Mucosa of descending colon (tissue), 3 donors: ENCODE data around the gene GYS1. TPM values are rescaled to one million over a fixed set of nuclear protein-coding genes. Genes with fewer than 3 reads are reported as not detected.

Source experiments
- ATAC-seq: fragments of 200-7000 bp; cut with Tn5 transposase; one replicate; pipeline ENCODE4 v1.9.1; 2020; ENCODE audit warnings: mild to moderate bottlenecking, moderate library complexity
- DNase-seq, 3 donors: peaks; one replicate each; pipeline ENCODE4 v3.0.0-alpha.2; 2020
- H3K36me3 ChIP-seq: fragments of 200-600 bp; one replicate; pipeline ENCODE4 v1.8.0; 2021; ENCODE audit warnings: low read depth, mild to moderate bottlenecking
- H3K4me1 ChIP-seq: fragments of 200-600 bp; one replicate; pipeline ENCODE4 v1.8.0; 2021; ENCODE audit warnings: low read depth, mild to moderate bottlenecking
- H3K4me3 ChIP-seq: fragments of 200-600 bp; one replicate; pipeline ENCODE4 v1.8.0; 2021; ENCODE audit warnings: mild to moderate bottlenecking
- H3K9me3 ChIP-seq: fragments of 200-600 bp; one replicate; pipeline ENCODE4 v1.8.0; 2021; ENCODE audit warnings: mild to moderate bottlenecking
- CTCF ChIP-seq: fragments of 200-600 bp; IDR thresholded peaks from one replicate; pipeline ENCODE4 v1.8.0; 2022; ENCODE audit warnings: antibody characterized with exemption, mild to moderate bottlenecking
- intact Hi-C, 2 donors: fragments of 100-400 bp; cut with DNase I in 1 of 2; cut with micrococcal nuclease in 1 of 2; formaldehyde crosslinking; loops; one replicate each; pipeline versions ENCODE4 v1.11.0 to v1.11.1; 2022; cut with DNase I, micrococcal nuclease
- total RNA-seq, 3 donors: library from RNA; stranded (reverse); fragmentation: NEBNext Ultra II Directional in 2 of 3; extraction: Animal tissue kit (Norgen Biotek cat#: 25700) in 2 of 3; gene quantifications; one replicate each; pipeline versions ENCODE4 v1.2.1 to v1.2.4, GENCODE V29; 2021 to 2023
- donor health status: DM: no; HTN: no; CAD: no; lungs with moderate emphysema.
- donor health status: DM: no; HTN: no; CAD: no.
- donor health status: DM: no; HTN: yes; CAD: no.

The GYS1 gene
- total RNA-seq, 3 donors from 2014 or later, result 40.1 to 49.3 (median 40.2) TPM

- H3K4me3 ChIP-seq, result no peak overlapping the region
- no peak for TF ChIP-seq CTCF
- peak; percentile 73 for ATAC-seq
- no peaks in the 10 kb centered on the region for H3K36me3 ChIP-seq
- H3K4me1 ChIP-seq, result peaks cover 47% of the 10 kb centered on the region
- intact Hi-C loops, result loop anchor here in 1 of 2 donors (10.0 kb wide), 1 partner anchor 87 kb away; the partner anchor contains the start of gene PPP1R15A
- no peaks in the 10 kb centered on the region for H3K9me3 ChIP-seq
- DNase-seq, result peak; percentile 86 to 94 (median 90)
These were observed 30.9 kb downstream of the GYS1 start for GRCh38 chr19:48962029-48962848.

- peaks cover 41% of the 10 kb centered on the region for H3K4me1 ChIP-seq
- no peak for TF ChIP-seq CTCF
- H3K9me3 ChIP-seq, result no peaks in the 10 kb centered on the region
- no peaks in the 10 kb centered on the region for H3K36me3 ChIP-seq
- intact Hi-C loops, result loop anchor here in 1 of 2 donors (10.0 kb wide), 1 partner anchor 87 kb away; the partner anchor contains the start of gene PPP1R15A
- DNase-seq (peak; percentile 28 to 62 (median 56)), ATAC-seq (no peak)
- no peak overlapping the region for H3K4me3 ChIP-seq
These were observed 31.5 kb downstream of the GYS1 start for GRCh38 chr19:48961673-48962028.

GRCh38 chr19:48961051-48961649 lies 32.0 kb downstream of the GYS1 start:
- no peak for ATAC-seq
- H3K36me3 ChIP-seq, result no peaks in the 10 kb centered on the region
- intact Hi-C loops, result loop anchor here in 1 of 2 donors (10.0 kb wide), 1 partner anchor 86 kb away; the partner anchor contains the start of gene PPP1R15A

GRCh38 chr19:48959341-48960239 lies 33.5 kb downstream of the GYS1 start:
- no peak for ATAC-seq
- Histone ChIP-seq H3K4me3 (no peak overlapping the region), H3K36me3 (no peaks in the 10 kb centered on the region), H3K4me1 (peaks cover 42% of the 10 kb centered on the region), H3K9me3 (no peaks in the 10 kb centered on the region)
- intact Hi-C loops, result loop anchor here in 1 of 2 donors (10.0 kb wide), 1 partner anchor 85 kb away; the partner anchor contains the start of gene PPP1R15A
- no peak for TF ChIP-seq CTCF
- DNase-seq, result no peak

More at GRCh38 chr19:48961051-48961649, 32.0 kb downstream of the GYS1 start:
- H3K4me1 ChIP-seq, result peaks cover 38% of the 10 kb centered on the region
- TF ChIP-seq CTCF, result no peak
- peak; percentile 43 to 62 (median 59) for DNase-seq
- H3K4me3 ChIP-seq, result no peak overlapping the region
- H3K9me3 ChIP-seq, result no peaks in the 10 kb centered on the region

GRCh38 chr19:48958006-48958405 lies 35.1 kb downstream of the GYS1 start:
- intact Hi-C loops, result no loop called here
- Histone ChIP-seq H3K36me3 (no peaks in the 10 kb centered on the region), H3K4me3 (no peak overlapping the region), H3K9me3 (no peaks in the 10 kb centered on the region), H3K4me1 (peaks cover 35% of the 10 kb centered on the region)
- no peak for TF ChIP-seq CTCF
- ATAC-seq (no peak), DNase-seq (no peak)
